Measurements from ENCODE around the gene CFAP44.

- TF ChIP-seq POLR2A (IDR thresholded peaks at IDR 0.05; ENCODE audit: low read depth, low read length) (no peak), POLR2AphosphoS5 (IDR thresholded peaks at IDR 0.05; ENCODE audit: low read depth, low read length) (no peak), TAF1 (IDR thresholded peaks at IDR 0.05; ENCODE audit: borderline replicate concordance, low read depth, low read length) (no peak)
Measured at GRCh38 chr3:113485161-113485609, 43.9 kb upstream of the CFAP44 start.

Measured in GM12892 (cell line).